Measurements from ENCODE around the gene TMPRSS7. TPM values are rescaled to one million over a fixed set of nuclear protein-coding genes. Genes with fewer than 3 reads are reported as not detected.
A peak's percentile ranks its signal among the peaks of the same experiment; 100 is the strongest.

TMPRSS7 gene
- total RNA-seq, 1 experiment from 2014 or later: not detected

DNA sequence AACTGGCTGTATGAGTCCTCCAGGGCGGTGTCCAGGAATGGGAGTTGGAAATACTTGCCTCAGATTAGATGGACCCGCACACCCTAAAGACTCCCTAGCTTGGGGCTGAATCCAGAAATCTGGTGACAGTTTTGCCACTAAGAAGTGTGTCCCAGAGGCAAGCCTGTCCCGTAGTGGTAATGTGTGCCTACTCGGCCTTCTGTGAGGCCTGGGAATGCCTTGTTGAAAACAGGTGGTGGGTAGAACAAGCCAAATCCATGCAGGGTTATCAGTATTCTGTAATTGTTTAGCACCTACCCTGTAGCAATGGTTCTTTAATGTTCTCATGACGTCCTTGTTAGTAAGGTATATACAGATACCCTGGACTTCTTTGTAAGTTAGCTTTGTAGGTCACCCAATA is 53.2 kb downstream of the TMPRSS7 start:
- in situ Hi-C loops (cut with HindIII; ENCODE audit: low pct_unique_long_range_greater_than_20kb, low sequenced_read_pairs): no loop called here
- no peak for DNase-seq (ENCODE audit: low read depth)

- in situ Hi-C loops (cut with HindIII; ENCODE audit: low pct_unique_long_range_greater_than_20kb, low sequenced_read_pairs): no loop called here
- DNase-seq (ENCODE audit: low read depth): no peak
Observed at GRCh38 chr3:112088944-112089343, 54.4 kb downstream of the TMPRSS7 start.

- no peak for DNase-seq (ENCODE audit: low read depth)
- in situ Hi-C loops (cut with HindIII; ENCODE audit: low pct_unique_long_range_greater_than_20kb, low sequenced_read_pairs): no loop called here
Observed at GRCh38 chr3:112089956-112090886, 55.7 kb downstream of the TMPRSS7 start.

DNA sequence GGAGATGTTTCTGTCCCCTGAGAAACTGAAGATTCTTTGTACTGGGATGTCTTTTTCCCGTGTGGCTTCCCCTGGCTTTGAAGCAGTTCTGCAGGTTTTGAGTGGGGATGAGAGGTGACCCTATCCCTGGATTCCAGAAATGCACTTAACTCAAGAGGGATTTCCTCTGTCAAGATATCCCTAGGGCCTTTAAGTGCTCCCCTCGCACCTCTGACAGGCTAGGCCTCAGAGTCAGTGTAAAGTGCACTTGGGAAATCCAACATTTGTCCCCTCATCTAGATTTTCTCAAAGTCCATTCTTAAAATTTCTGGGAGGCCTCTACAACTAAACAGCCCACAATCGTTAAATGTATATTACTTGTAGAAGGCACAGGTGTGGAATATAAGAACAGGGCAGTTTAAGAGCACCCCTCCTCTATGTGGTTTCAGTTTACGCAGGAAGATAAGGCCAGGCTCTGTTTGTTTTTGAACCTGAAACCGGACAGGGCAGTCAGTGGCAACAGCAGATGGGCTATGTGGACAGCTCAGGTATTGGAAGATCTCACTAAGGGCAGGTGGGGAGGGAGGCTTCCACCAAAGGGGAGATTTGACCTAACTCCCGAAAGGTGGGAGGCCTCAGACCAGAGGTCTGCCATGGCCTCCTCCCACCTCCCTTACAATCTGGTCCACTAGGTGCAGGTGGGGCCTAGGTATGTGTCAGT is 56.5 kb downstream of the TMPRSS7 start:
- DNase-seq (ENCODE audit: low read depth): no peak
- in situ Hi-C loops (cut with HindIII; ENCODE audit: low pct_unique_long_range_greater_than_20kb, low sequenced_read_pairs): no loop called here

DNA sequence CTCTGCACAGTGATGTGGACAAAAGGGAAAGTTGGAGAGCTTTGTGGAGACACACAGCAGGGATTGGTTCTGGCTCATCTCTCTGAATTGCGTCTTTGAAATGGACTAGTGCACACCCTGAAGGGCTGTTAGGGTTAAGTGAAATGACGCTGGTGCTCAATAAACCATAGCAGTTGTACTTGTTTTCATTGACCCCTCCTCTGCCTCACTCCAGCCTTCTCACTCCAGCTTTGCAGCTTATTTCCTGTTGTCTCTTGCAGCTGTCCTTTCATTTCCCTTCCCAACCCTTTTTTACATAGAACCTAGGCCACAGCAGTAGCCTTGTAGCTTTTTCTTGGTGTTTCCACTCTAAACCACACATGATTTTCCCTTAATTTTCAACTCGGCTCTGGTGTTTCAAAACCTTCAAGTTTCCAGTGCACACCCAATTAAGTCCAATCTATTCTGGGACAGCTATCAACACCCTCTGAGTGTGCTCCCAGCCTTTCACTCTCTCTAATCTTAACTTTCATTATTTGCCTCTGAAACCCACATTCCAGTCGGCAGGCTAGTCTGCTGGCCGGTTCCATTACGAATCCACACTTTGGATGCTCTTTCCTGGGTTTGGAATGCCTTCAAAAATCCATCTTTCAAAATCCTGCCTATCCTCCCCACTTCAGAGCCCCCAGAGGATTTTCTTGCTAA is 58.1 kb downstream of the TMPRSS7 start:
- in situ Hi-C loops (cut with HindIII; ENCODE audit: low pct_unique_long_range_greater_than_20kb, low sequenced_read_pairs): no loop called here
- peak; percentile 70 for DNase-seq (ENCODE audit: low read depth)

DNA sequence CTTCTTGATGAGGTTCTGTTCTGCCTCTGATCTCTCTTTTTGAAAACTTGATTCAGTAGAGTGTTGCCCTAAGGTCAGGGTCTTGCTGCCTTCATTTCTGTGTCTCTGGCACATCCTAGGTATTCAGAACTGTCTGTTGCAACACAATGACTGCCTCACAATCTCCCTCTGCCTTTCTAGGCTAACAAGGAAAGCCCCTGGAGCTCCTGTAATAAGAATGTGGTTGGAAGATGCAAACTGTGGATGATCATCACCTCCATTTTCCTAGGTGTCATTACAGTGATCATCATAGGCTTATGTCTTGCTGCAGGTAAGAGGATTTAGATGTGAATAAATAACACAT is 58.6 kb downstream of the TMPRSS7 start:
- in situ Hi-C loops (cut with HindIII; ENCODE audit: low pct_unique_long_range_greater_than_20kb, low sequenced_read_pairs): no loop called here
- no peak for DNase-seq (ENCODE audit: low read depth)

GRCh38 chr3:112095731-112096130 is 61.2 kb downstream of the TMPRSS7 start:
- in situ Hi-C loops (cut with HindIII; ENCODE audit: low pct_unique_long_range_greater_than_20kb, low sequenced_read_pairs): no loop called here
- no peak for DNase-seq (ENCODE audit: low read depth)

DNA sequence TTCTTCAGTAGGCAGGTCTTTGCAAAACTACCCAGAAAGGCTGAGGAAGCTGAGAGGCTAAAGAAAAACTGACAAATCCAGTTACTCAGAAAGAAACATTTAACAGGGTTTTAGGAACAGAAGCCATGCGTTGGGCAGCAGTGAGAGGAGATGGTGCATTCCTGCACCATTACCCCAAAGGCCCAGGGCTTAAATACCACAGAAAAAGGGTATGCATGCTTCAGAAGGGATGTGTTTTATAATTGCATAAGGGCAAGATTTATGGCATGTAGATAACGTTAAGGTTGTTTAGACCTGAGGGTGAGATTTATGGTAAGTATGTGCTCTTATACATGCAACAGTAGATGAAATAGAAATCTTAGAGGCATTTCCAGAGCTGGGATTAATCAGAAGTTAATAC is 61.6 kb downstream of the TMPRSS7 start:
- no peak for DNase-seq (ENCODE audit: low read depth)
- in situ Hi-C loops (cut with HindIII; ENCODE audit: low pct_unique_long_range_greater_than_20kb, low sequenced_read_pairs): no loop called here

GRCh38 chr3:112097378-112097777 is 62.8 kb downstream of the TMPRSS7 start:
- in situ Hi-C loops (cut with HindIII; ENCODE audit: low pct_unique_long_range_greater_than_20kb, low sequenced_read_pairs): no loop called here

DNA sequence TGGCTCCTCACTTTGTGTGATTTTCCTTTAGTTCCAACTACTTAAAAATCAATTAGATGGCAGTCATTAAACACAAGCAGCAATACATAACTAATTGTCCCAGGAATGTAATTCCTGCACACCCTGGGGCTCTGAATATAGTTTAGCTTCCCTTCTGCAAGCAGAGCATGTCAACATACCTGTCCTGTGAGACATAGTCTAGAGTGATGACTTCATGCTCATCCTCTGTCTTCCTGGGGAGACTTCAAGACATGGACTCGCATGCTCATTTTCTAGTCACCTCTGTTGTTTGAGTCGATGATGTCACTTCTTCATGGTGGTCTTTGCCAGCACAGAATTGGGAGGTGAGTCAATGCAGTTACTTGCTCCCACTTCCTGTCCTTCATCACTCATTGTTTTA is 67.4 kb downstream of the TMPRSS7 start:
- in situ Hi-C loops (cut with HindIII; ENCODE audit: low pct_unique_long_range_greater_than_20kb, low sequenced_read_pairs): no loop called here
- DNase-seq (ENCODE audit: low read depth): peak; percentile 51

More at GRCh38 chr3:112097378-112097777, 62.8 kb downstream of the TMPRSS7 start:
- DNase-seq (ENCODE audit: low read depth): peak; percentile 84

GRCh38 chr3:112104774-112105173 is 70.2 kb downstream of the TMPRSS7 start:
- in situ Hi-C loops (cut with HindIII; ENCODE audit: low pct_unique_long_range_greater_than_20kb, low sequenced_read_pairs): no loop called here
- no peak for DNase-seq (ENCODE audit: low read depth)

DNA sequence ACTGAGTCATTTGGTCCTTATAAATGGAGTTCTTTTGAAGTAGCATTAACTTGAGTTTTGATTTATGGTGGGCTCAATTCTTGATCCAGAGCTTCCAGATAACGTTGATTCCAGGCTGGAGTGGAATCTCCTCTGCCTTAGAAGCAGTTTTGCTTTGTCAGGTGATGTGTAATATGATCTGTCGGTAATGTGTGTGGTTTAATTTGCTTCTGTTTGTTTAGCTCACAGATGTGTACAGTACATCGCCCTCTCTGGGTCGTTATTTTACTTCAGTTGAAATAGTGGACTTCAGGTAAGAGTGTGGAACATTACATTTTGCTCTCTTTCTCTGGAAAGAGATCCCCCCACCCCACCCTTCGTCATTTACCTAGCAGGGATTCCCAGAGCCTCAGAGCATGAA is 74.8 kb downstream of the TMPRSS7 start:
- no peak for DNase-seq (ENCODE audit: low read depth)
- in situ Hi-C loops (cut with HindIII; ENCODE audit: low pct_unique_long_range_greater_than_20kb, low sequenced_read_pairs): no loop called here

GRCh38 chr3:112111785-112112402 is 77.4 kb downstream of the TMPRSS7 start:
- DNase-seq (ENCODE audit: low read depth): no peak
- in situ Hi-C loops (cut with HindIII; ENCODE audit: low pct_unique_long_range_greater_than_20kb, low sequenced_read_pairs): no loop called here

- in situ Hi-C loops (cut with HindIII; ENCODE audit: low pct_unique_long_range_greater_than_20kb, low sequenced_read_pairs): no loop called here
- no peak for DNase-seq (ENCODE audit: low read depth)
Observed at GRCh38 chr3:112114576-112115160, 80.1 kb downstream of the TMPRSS7 start.

GRCh38 chr3:112115161-112115739 is 80.7 kb downstream of the TMPRSS7 start:
- DNase-seq (ENCODE audit: low read depth): no peak
- in situ Hi-C loops (cut with HindIII; ENCODE audit: low pct_unique_long_range_greater_than_20kb, low sequenced_read_pairs): no loop called here

GRCh38 chr3:112115806-112116383 is 81.4 kb downstream of the TMPRSS7 start:
- DNase-seq (ENCODE audit: low read depth): no peak
- in situ Hi-C loops (cut with HindIII; ENCODE audit: low pct_unique_long_range_greater_than_20kb, low sequenced_read_pairs): no loop called here

DNA sequence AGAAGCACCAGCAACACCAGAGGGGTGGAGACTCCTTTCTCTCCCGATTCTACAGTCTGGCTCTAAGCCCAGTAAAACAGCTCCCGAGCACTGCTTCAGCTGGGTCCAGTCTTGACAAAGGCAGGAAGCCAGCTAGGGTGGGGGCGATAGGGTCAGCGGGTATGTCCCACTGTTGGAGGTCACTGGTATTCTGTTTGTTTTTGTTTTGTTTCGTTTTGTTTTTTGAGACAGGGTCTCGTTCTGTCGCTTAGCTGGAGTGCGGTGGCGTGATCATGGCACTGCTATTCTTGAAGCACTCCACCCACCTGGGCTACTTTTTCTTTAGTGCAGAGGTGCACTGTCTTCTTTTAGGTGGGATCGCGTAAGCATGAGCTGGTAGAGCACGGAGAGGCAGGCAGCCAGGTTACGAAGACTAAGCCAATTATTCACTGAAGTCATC is 82.2 kb downstream of the TMPRSS7 start:
- in situ Hi-C loops (cut with HindIII; ENCODE audit: low pct_unique_long_range_greater_than_20kb, low sequenced_read_pairs): no loop called here

DNA sequence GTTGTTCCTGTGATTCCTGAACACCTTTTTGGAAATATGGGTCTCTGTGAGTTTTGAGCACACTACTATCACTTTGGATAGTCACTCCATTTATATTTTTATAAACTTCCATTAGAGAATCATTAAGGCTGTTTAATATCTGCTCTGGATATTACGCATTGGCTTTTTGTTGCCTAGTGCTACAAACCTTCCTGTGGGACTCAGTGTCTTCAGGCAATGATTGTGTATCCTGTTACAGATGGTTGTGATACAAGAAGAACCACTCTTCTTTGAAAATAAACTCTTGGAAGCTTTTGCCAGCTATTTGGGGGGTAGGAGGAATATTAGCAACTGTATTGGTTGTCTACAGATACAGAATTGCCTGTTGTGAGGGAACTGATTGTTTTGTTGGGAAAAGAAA is 82.9 kb downstream of the TMPRSS7 start:
- in situ Hi-C loops (cut with HindIII; ENCODE audit: low pct_unique_long_range_greater_than_20kb, low sequenced_read_pairs): no loop called here
- no peak for DNase-seq (ENCODE audit: low read depth)

More for the DNA sequence above, 82.2 kb downstream of the TMPRSS7 start:
- DNase-seq (ENCODE audit: low read depth): no peak

All from Caki2 (cell line).